Right lung (tissue), 10 donors: ENCODE results near the gene KERA. TPM values are rescaled to one million over a fixed set of nuclear protein-coding genes. Genes with fewer than 3 reads are reported as not detected.
"Not testable (repeated sequence)": the region's sequence is repeated elsewhere in the genome, so short reads cannot be mapped to it uniquely, and the experiment has no call there.

ENCODE experiments used
- DNase-seq, 2 donors: peaks; one replicate each; pipeline ENCODE4 v3.0.0-alpha.2; 2013
- long read RNA-seq, 8 donors: transcript quantifications; one replicate each; lab custom pipeline, GENCODE V29; 2026
- polyA plus RNA-seq, 5 donors: library from polyadenylated mRNA; unstranded; fragments of 120-200 nt; gene quantifications; one replicate each; pipeline versions ENCODE4 v1.2.1 to v1.2.3, GENCODE V29; 2013; ENCODE audit warnings: inconsistent platforms in 1 of 5, low replicate concordance in 1 of 5; ENCODE audit not compliant: insufficient read length in 5 of 5, insufficient read depth in 1 of 5

KERA gene, protein sequence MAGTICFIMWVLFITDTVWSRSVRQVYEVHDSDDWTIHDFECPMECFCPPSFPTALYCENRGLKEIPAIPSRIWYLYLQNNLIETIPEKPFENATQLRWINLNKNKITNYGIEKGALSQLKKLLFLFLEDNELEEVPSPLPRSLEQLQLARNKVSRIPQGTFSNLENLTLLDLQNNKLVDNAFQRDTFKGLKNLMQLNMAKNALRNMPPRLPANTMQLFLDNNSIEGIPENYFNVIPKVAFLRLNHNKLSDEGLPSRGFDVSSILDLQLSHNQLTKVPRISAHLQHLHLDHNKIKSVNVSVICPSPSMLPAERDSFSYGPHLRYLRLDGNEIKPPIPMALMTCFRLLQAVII
- 1 to 10 TPM in 1 of 5 donors, under 1 TPM in 4; 0.09 to 1.4 (median 0.17) TPM for polyA plus RNA-seq
- long read RNA-seq, donor 1: 0 reads
- long read RNA-seq, donor 2: 0 reads
- long read RNA-seq, donor 3: 0 reads
- long read RNA-seq, donor 4, partial matches to known transcripts: 0 of 1 reads
- long read RNA-seq, donor 4, other reads (novel, unspliced or antisense): 0 of 1 reads
- long read RNA-seq, donor 5: 0 reads
- long read RNA-seq, donor 6: 0 reads
- long read RNA-seq, donor 7: 0 reads
- long read RNA-seq, donor 8: 0 reads

DNA sequence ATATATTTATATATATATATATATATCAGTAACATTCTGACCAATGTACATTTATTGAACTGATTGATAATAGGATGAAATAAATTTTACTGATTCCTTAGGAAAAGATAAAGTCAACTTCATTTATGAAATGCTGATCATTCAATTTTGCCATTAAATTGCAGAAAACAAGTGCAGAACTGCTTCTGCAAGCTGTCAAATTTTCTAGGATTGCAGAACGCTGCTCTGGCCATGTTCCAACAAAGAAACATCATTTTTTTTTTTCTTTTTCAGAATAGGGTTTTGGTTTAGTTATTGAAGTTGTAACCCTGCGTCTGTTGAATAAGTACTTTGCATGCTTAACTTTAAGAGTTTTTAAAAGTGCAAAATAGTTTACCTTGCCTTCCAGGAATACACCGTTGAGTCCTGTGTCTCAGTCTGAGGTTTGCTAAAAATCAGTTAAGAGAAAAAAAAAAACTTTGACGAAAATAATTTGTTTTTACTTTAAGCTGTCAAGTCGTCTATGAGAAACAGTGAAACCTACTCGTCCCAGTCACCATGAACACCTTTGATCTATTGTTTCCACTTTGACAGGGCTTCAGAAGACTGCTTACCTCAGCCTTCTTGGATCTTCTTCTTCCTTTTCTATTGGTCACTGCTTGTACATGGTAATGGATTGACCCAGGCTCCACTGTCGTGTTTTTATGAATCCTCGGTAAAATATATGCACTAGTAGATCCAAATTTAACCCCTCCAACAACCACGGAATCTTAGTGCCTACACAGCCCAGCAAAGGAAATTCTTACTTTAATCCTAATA lies at the start of gene KERA:
KERA (minus strand) TSS at position 657 of the 798 bp plus-strand sequence. CDS start 1,743 bp downstream, outside the sequence.
- DNase-seq: no peak

DNA sequence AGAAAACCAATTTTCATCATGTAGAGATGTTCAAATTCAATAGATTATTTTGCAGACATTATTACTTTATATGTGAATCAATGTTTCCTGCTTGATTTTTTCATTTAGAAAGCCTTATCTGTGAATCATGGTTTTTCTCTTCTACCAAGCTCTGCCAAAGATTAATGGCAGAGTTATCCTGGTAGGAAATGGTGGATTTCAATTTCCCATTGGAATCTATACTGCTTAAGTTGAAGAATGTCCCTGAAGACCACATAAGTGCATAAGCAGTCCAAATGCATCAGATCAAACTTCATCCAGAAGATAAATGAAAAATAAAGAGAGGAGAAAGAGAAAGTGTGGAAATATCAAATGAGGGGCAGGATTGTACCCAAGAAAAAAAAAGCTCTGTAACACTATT lies 48.5 kb upstream of the KERA start:
- no peak for DNase-seq

DNA sequence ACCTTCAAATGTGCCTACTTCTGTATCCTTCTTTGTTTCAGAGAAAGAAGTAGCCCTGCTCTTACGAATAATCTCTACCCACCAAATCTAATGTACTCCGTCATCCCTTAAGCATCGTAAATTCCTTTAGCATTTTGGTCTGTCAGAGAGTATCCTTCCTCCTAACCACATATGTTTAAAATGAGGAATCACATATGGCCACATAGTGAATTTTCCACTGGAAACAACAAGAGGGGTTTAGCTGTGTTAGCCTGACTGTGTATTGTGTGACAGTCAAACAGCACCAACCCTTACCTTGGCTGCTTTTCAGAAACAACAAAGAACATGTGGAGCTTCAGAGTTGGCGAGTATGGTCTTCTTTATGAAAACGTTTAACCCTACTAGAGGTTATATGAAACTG lies 48.0 kb upstream of the KERA start:
- DNase-seq: no peak

DNA sequence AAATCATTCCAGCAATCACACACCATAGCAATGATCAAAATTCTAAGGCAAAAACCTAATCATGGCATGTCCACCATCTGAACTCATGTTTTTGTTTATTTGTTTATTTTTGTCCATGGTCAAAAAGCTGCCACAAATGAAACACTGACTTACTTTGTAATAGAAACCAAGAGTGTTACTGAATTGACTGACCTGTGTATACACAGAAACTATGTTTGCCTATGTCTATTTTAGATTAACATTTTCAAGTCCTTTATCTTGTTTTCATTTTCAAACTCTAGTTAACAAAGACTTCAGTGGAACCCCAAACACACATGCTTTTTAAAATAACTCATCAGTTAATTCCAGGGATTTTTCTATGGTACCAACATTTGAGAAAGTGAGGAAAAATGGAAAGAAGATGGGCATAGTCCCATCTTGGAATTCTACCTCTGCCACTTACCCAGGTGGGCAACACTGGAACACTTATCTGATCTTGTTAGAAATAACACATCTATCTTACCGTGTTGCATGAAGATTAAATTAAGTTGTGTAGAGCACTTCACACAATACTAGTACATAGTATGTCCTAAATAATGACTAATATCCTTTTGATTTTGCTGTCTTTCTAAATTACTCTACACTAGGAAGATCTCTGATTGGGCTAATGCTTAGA lies 47.1 kb upstream of the KERA start:
- no peak for DNase-seq

DNA sequence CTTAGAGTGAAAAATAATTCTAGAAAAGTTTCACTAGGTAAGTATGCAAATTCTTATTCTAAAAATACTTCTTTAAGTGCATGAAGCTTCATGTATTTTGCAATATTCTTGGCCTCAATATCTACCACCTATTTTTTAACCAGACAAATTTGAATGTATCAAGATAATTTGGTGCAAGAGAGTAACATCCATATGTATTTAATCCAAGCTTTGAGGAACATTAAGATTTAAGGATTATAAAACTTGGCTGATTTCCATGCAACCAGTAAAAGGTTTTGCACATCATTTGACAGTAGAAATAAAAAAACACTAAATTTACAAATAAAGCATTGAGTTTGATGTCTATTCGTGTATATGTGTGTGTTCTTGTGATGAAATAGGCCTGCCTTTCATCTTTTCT lies 45.8 kb upstream of the KERA start:
- DNase-seq: peak; percentile 49 to 53

DNA sequence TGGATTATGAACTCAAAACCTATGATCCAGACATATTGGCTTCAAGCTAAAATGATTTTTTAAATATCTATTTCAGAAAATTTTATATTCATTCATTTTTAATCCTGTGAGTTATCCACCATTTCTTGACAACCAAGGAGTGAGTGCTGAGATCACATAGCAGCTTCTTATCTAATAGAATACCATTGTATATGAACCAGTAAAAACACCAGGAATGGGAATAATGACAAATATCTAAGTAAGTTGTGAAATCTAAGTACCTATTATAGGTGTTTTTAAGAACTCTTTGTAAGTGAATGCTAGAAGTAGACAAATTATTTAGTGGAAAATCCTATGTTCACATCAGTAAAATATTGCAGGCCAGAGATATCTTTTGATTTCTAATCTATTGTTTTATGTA lies 45.3 kb upstream of the KERA start:
- DNase-seq: no peak

DNA sequence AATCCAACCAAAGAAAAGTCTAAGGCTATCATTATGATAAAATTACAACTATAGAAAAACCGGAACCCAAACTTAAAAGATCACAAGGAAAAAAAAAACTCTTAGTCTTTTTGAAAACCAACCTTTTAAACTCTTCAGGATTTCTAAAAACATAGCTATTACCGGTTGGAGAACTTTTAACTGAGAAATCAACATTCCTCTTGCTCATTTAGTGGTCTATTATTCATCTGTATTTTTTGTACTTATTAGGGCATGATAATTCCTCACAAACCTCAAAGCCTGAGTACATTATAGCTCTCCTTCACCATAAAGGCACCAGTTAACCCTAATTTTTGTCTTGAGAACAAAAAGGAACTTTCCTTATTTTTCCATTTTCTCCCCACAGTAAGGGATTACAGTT lies 43.1 kb upstream of the KERA start:
- DNase-seq: no peak

DNA sequence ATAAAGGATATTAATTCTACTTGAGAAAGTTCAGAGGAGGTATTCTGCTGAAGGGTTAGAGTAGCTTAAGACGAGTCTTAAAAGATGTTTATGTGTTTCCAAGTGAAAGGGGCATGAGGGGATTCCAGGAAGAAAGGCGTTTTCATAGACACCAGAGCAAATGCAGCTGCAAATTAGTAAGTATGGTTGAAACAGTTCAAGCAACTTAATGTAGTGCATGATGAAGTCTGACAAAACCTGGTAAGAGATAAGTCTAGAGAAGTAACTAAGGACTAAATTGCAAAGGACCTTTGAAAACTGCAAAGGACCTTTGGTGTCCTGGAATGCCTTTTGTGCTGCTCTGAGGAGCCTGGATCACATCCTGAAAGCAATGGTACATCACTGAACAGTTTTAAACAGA lies 42.0 kb upstream of the KERA start:
- no peak for DNase-seq

DNA sequence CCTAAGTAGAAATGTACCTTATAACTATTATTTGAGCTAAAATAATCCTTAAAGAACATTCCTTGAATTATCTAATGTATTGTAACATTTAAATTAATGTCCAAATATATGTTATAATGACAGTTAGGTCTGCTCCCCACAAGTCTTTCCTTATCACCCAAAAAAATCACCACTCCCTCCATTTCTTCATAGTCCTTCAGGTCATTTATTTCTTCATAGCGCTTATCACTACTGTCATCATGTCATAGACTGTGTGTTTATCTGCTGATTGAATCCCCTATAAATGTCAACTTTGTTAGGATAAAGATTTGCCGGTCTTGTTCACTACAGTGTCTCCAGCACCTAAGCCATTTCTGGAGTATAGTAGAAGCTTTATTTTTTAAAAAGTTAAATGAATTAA lies 41.5 kb upstream of the KERA start:
- DNase-seq: no peak

DNA sequence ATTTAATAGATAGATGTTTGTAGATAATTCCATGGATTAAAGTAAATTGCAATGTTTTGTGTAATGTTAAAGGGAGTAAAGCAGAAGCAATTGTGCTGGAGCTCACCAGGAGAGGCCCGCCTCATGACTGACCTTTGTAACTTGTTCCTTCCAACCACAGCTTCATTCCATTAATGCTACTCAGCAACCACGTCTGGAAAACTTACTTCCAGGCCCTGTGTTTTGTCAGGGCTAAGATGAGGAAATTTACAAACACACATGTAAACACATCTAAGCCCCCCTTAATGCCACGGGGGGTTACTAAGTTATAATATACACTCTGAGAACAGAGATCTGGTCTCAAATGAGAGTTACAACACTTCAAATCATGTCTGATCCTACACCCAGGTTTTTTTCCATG lies 41.1 kb upstream of the KERA start:
- no peak for DNase-seq

DNA sequence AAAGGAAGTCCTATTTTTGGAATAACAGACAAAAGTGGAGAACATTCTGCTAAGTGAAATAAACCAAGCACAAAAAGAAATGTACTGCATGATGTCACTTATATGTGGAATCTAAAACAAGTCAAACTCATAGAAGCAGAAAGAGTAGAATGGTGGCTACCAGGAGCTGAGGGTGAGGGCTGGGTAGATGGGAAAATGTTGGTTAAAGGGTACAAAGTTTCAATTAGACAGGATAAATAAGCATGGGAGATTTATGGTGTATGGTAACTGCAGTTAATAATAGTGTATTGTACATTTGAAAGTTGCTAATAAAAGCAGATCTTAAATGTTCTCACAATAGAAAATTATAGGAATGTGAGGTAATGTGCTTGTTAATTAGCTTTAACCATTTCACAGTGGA lies 40.6 kb upstream of the KERA start:
- DNase-seq: no peak

DNA sequence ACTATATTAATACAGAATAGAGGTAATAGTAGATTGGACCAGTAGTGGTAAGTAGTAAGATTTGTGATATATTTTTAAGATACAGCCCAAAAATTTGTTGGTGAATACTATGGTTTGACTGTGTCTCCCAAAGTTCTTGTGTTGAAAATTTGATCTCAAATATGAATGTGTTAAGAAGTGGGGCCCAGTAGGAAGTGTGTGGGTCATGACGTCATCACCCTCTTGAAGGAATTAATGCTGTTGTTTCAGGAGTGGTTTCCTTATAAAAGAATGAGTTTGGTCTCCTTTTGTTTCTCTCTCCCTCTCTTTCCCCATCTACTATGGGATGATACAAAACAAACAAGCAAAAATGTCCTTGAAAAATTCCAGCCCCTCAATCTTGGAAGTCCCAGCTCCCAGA lies 37.1 kb upstream of the KERA start:
- no peak for DNase-seq

DNA sequence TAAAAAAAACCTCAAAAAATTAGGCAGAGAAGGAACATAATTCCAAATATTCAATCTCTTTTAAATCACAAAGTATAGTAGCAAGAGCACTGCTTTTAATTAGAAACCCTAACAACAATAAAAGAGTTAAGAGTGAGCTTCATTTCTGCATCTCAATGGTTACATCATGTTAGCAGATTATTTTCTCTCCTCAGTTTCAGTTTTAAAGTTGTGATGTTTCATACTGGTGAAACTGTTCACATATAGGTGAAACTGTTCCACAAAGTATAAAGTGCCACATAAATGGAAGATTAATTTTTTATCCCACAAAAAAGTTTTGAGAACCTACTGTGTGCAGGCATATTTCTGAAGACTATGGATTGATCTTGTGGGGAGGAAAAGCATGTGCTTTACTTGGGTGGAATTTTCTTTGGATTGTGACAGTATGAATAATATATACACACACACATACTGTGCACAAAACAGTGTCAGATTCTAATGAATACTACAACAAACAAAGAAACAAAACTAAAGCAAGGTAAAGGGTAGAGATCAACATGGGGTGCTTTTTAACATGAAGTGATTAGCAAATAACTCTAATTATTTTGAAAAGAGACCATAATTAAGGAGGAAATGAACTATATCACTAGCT lies 36.3 kb upstream of the KERA start:
- no peak for DNase-seq

DNA sequence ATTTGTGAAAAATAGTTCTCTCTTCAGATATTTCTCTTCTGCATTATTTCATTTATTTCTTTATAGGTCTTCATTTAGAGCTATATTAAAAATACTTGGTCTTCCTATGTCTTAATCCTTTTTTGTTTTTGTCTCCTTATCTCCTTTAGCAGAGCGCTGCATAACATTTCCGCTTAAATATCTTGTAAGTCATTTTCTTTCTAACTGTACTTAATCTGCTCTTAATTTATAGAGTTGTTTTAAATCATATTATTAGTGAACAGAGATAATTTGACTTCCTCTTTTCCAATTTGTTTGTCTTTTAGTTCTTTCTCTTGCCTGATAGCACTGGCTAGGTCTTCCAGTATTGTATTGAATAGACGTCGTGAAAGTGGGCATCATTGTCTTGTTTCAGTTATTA lies 35.5 kb upstream of the KERA start:
- no peak for DNase-seq

DNA sequence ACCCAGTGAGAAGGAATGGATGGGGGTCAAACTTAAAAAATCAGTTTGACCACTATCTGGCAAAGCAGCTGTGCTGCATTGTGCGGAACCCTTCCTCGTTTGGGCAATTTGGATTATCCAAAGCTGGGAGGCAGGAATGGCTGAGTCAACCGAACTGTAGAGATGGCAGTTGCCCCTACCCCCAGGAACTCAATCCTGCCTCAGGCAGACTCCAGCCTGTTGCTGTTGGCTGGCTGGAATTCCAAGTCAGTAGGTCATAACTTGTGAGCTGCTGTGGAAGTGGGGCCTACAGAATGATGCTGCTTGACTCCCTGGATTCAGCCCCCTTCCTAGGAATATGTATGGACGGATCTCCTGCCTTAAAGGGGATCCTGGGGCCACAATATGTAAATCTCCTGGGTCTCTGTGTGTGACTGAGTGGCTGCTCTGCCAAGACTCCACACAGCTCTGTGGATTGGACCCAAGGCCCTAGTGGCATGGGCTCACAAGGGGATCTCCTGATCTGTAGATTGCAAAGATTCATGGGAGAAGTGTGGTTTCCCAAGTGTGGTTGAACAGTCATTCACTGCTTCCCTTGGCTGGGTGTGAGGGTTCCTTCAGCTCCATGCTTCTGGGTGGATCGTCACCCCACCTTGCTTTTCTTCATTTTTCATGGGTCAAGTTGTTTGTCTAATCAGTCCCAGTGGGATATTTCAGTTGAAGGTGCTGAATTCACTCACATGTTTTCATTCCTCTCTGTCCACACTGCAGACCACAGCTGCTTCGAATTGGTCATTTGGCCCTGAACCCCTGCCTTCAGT lies 34.3 kb upstream of the KERA start:
- DNase-seq: no peak

DNA sequence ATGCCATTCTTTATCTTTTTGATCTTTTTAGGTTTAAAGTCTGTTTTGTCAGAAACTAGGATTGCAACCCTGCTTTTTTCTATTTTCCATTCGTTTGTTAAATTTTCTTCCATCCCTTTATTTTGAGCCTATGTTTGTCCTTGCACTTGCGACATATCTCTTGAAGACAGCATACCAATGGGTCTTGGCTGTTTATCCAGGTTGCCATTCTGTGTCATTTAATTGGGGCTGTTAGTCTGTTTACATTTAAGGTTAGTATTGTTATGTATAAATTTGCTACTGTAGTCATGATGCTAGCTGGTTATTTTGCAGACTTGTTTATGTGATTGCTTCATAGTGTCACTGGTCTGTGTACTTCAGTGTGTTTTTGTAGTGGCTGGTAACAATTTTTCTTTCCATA lies 32.1 kb upstream of the KERA start:
- DNase-seq: not testable (repeated sequence)

DNA sequence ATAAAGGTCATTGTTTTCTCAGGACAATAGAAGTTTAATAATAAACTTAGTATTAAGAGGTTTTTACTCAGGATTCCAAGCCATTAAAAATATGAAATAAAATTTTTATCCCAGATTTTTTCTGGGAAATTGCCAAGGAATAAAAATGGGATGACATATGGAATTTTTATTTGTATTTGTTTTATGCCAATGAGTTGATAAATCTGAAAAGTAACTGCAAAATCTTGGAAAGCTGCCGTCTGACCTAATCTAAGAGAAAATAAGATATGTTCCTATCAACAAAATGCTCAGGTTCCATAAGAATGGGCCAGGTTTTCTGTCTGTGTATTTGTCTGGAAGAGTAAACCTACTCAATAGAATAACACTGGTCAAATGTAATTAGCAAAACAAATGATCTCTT lies 22.2 kb upstream of the KERA start:
- DNase-seq: no peak

DNA sequence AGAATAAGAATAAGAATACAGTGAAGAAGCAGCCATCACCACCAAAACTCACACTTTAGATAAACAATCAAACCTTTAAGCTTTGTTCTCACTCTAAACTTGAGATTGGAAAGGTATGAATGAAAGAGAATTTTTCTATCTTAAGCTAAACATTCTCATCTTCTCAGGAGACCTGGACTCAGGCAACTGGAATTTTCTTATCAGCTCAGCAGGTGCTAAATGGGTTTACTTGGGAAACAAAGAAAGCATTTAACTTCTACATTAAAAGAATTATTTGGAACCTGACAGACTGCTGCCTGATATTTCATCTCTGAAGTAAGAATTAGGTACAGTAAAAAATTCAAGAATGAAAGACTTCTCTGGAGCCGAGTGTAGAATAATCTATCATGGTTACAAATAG lies 20.7 kb upstream of the KERA start:
- no peak for DNase-seq

DNA sequence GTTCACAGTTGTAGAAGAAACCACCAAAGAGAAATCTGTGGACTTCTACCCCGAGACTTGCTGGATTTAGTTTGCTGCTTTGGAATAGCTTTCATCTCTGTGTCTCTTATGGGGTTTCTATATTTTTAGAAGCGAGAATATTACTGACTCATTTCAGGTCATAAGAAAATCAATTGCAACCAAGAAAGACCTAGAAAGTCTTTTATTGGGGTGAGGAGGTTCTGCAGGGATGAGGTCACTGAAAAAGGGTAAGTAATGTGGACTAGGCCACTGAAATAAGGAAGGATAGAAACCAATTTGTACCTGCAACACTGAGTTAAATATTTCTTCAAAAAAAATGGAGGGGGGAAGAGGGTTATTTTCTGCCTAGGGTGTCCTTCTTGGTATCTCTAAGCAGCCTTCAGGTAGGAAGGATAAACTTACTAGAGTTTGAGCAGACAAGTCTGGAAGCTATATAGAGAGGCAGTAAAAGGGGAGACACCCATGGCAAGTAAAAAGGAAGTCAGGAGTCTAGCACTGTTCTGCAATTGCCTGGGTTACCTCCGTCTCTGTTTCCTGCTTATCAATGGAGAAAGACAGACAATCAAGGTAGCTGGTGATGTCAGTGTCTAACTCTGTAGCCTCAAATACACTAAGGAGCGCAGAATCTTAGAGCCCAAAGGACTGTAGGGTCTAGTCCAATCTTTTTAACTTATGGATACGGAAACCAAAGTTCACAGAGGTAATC lies 19.6 kb upstream of the KERA start:
- no peak for DNase-seq

DNA sequence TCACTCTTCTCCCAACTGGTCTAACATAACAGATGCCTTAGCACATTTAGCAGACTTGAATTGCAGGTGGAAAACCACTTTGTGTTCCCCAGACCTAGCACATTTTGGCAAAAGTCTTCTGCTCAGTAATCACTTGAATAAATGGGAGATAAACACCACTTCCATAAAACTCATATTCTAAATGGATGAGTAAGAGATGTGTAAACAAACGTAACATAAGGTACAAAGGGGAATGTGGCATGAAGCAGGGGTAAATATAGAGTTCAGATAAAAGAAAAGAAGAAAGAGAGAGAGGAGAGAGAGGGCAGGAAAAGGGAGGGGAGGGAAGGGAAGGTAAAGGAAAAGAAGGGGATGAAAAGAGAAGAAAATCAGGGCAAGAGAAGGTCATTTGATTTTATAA lies 17.0 kb upstream of the KERA start:
- no peak for DNase-seq
